NCI-H1417 (cell line): ENCODE data around the gene PSMB4.

ENCODE experiments used
- DNase-seq, 3 experiments: peaks; one replicate each; lab custom pipeline; 2025; lab: John Stamatoyannopoulos, UW

PSMB4 gene

DNA sequence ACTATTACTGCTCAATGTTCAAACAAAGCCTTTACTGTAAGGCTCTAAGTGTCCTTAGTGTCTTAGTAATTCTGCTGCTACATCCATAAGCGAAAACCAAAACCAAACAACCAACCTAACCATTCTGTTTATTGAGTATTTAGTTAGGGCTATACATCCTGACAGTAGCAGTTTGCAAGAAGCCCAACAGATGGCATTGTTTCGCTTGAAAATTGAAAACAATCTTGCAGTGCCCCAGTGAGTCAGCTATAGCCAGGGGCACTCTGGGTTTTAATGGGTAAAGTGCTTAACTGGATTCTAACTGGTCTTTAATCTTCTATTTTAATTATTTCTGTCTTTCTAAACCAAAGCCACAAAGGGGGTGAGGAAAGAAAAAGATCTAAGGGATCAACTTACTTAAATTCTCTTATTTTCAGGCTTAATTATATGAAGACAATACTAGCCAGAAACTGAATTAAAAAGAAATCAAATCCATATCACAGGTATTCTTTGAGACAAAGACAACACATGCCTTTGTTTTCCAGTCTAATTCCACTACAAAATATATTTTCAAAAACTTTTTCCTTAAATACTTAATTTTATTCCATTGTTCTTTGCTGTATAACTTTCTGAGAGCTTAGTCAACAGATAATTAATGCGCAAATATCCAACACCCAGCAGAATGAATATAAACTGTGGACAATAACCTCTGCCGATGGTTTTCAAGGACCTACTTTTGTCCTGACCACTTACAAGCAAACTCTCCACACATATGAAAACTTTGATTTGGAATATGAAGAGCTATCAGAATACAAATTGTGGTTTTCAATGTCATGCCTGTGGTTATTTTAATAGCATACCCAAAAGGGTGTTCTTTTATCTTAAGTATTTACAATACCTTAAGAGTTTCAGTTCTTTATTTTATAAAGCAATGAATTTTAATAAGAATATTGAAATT lies 44.7 kb downstream of the PSMB4 start:
- peak; percentile 56 to 84 (median 70) for DNase-seq

DNA sequence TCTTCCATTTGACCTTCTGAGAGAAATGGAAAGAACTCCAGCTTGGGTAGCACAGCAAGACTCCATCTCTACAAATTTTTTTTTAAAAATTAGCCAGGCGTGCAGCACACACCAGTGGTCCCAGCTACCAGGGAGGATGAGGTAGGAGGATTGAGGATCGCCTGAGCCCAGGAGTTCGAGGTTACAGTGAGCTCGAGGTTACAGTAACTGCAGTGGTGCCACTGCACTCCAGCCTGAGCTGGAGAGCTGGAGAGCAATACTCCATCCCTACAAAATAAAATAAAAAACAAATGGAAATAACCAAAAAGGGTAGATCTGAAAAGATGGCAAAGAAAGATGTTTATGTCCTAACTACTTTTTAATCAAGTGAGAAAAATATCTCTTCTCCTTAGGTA lies 45.4 kb downstream of the PSMB4 start:
- no peak for DNase-seq

DNA sequence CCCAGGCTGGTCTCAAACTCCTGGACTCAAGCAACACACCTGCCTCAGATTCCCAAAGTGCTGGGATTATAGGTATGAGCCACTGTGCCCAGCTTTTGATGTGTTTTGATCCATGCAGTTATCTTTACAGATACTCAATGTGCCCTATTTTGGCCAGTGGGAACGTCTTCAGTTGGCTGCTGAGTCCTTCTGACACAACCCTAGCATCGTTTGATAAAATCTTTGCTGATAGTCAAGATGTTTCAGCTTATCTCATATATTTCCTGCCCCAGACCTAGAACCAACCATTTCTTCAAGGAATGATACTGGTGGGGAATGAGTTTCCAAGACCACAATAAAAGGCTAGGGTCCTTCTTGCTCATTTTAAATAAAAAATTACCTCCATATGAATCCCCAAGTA lies 48.3 kb downstream of the PSMB4 start:
- DNase-seq: no peak
